Small intestine (tissue), 7 donors: ENCODE data around the gene THAP8. TPM values are rescaled to one million over a fixed set of nuclear protein-coding genes. Genes with fewer than 3 reads are reported as not detected.

ENCODE experiments used
- DNase-seq, 2 donors: peaks; one replicate each; pipeline versions ENCODE4 v3.0.0 to v3.0.0-alpha.2; 2013
- FAIRE-seq: peaks from 2 replicates; lab custom pipeline; 2012; peaks lifted over from hg19 to GRCh38; lab: Jason Lieb, UNC
- H3K27ac ChIP-seq, 3 donors: one replicate each; pipeline ENCODE4 v1.5.1; 2013; ENCODE audit warnings: low read length in 2 of 3, mild to moderate bottlenecking in 2 of 3, control low read depth in 1 of 3, inconsistent platforms in 1 of 3, low read depth in 1 of 3, moderate library complexity in 1 of 3
- H3K27me3 ChIP-seq, 3 donors: one replicate each; pipeline ENCODE4 v1.6.1; 2013; ENCODE audit warnings: low read length in 3 of 3, inconsistent platforms in 1 of 3; ENCODE audit not compliant: control insufficient read depth in 3 of 3, insufficient read depth in 3 of 3
- H3K36me3 ChIP-seq, 3 donors: one replicate each; pipeline ENCODE4 v1.6.1; 2013; ENCODE audit warnings: low read length in 3 of 3, inconsistent platforms in 1 of 3, low read depth in 1 of 3, mild to moderate bottlenecking in 1 of 3, moderate library complexity in 1 of 3; ENCODE audit not compliant: control insufficient read depth in 3 of 3, insufficient read depth in 2 of 3
- H3K4me1 ChIP-seq, 3 donors: one replicate each; pipeline ENCODE4 v1.6.1; 2013; ENCODE audit warnings: low read length in 2 of 3, inconsistent platforms in 1 of 3, low read depth in 1 of 3, mild to moderate bottlenecking in 1 of 3, moderate library complexity in 1 of 3; ENCODE audit not compliant: control insufficient read depth in 3 of 3, insufficient read depth in 2 of 3
- H3K4me3 ChIP-seq, 3 donors: one replicate each; pipeline ENCODE4 v1.5.1; 2013; ENCODE audit warnings: low read length in 3 of 3, control low read depth in 1 of 3, inconsistent platforms in 1 of 3, low read depth in 1 of 3, mild to moderate bottlenecking in 1 of 3, moderate library complexity in 1 of 3
- H3K9me3 ChIP-seq, 2 donors: one replicate each; pipeline ENCODE4 v1.6.1; 2013; ENCODE audit warnings: low read depth in 1 of 2, low read length in 1 of 2; ENCODE audit not compliant: control insufficient read depth in 2 of 2, insufficient read depth in 1 of 2
- WGBS, 3 donors: extraction: QIAGEN DNeasy Blood & Tissue Kit; methylation state at CpG; one replicate each; pipeline ENCODE4 v1.1.7; 2013; 5-methylcytosine and 5-hydroxymethylcytosine counted together
- polyA plus RNA-seq, 4 donors: library from polyadenylated mRNA; stranded (reverse) in 3 of 4; unstranded in 1 of 4; fragments of 200-250 nt in 3 of 4; fragments of 120-200 nt in 1 of 4; gene quantifications; one replicate each; pipeline versions ENCODE4 v1.2.1 to v1.2.3, GENCODE V29; 2013
- donor health status: healthy with polysubstance abuse.
- donor health status: control.
- donor health status: control.
- donor health status: Bipolar disorder and iron deficiency.
- donor health status: healthy.

THAP8 gene
- polyA plus RNA-seq, 4 donors: 5.3 to 8.9 (median 6.6) TPM

DNA sequence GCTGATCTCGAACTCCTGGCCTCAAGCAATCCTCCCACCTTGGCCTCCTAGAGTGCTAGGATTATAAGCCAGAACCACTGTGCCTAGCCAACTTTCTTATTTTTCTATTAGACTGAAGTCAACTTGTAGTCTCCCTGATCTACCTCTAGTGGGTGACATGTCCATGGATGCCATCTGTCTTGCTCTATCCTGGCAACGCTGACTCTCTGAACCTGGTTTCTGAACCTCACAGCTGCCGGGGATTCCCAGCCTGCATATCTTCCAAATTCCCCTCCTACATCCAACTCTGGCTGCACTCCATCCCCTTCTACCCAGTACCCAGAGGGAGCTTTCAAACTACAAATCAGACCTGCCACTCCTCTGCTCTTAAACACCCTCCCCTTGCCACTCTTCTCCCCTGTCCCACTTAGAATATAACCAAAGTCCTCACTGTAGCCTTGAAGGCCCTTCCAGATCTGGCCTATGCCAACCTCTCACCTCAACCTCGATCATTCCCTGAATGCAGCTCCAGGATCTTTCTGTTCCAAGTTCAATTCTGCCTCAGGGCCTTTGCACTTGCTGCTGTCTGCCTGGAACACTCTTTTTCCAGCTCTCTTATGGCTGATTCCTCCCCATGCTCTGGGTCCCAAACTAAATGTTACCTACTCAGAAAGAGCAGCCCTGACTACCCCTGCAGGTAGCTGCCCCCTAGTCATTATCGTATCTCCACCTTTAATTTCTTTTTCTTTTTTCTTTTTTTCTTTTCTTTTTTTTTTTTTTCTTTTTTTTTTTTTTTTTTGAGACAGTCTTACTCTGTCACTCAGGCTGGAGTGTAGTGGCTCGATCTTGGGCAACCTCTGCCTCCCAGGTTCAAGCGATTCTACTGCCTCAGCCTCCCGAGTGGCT lies 23.6 kb downstream of the THAP8 start:
- WGBS, 3 donors: 81 to 86% (median 85%) methylated on average over 8 of the region's 8 CpGs
- Histone ChIP-seq H3K36me3 (peaks cover 0 to 32% (median 0%) of the 10 kb centered on the region in 3 donors), H3K9me3 (no peaks in the 10 kb centered on the region), H3K27ac (no peak overlapping the region), H3K4me1 (peaks cover 0 to 5% (median 2%) of the 10 kb centered on the region in 3 donors), H3K27me3 (no peaks in the 10 kb centered on the region), H3K4me3 (no peak overlapping the region)
- FAIRE-seq (no peak), DNase-seq (no peak)

DNA sequence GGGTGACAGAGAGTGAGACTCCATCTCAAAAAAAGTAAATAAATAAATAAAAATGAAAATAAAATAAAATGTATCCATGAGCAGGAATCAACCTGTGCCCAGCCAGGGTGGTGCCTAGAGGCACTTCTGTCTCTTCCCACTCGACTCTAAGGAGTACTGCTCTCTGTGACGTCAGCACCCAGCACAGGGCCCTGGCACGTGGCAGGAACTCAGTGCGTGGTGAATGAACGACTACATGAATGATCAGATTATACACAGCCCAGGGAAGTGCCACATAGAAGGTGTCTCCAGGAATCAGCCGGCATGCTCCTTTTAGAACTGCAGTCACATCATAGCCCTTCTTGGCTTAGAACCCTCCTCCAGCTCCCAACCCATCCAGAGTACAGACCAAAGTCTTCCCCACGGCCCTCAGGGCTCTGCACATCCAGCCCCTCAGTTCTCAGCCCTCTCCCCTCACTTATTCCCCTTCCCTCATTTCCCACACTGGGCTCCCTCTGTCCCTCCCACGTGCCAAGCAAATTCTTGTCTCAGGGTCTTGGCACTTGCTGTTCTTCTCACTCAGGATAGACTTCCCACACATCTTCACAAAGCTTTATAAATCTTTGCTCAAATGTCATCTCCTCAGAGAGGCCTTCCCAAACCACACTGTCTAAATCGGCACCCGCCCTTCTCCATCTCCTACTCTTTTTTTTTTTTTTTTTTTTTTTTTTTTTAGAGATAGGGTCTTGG lies 25.6 kb downstream of the THAP8 start:
- FAIRE-seq (no peak), DNase-seq (no peak)
- WGBS, 3 donors: 82 to 93% (median 87%) methylated on average over 10 of the region's 10 CpGs
- Histone ChIP-seq H3K4me3 (no peak overlapping the region), H3K4me1 (peaks cover 0 to 5% (median 2%) of the 10 kb centered on the region in 3 donors), H3K36me3 (peaks cover 0 to 28% (median 0%) of the 10 kb centered on the region in 3 donors), H3K27me3 (no peaks in the 10 kb centered on the region), H3K9me3 (no peaks in the 10 kb centered on the region), H3K27ac (no peak overlapping the region)

- Histone ChIP-seq H3K9me3 (no peaks in the 10 kb centered on the region), H3K27ac (no peak overlapping the region), H3K36me3 (peaks cover 0 to 32% (median 0%) of the 10 kb centered on the region in 3 donors), H3K4me3 (no peak overlapping the region), H3K4me1 (peaks cover 0 to 2% (median 2%) of the 10 kb centered on the region in 3 donors), H3K27me3 (no peaks in the 10 kb centered on the region)
- DNase-seq: no peak
- no peak for FAIRE-seq
- 95 to 99% (median 98%) methylated on average over 6 of the region's 6 CpGs for WGBS, 3 donors
Measured at GRCh38 chr19:36027696-36028095, 26.4 kb downstream of the THAP8 start.

- Histone ChIP-seq H3K36me3 (peaks cover 0 to 41% (median 0%) of the 10 kb centered on the region in 3 donors), H3K9me3 (no peaks in the 10 kb centered on the region), H3K27ac (no peak overlapping the region), H3K27me3 (no peaks in the 10 kb centered on the region), H3K4me3 (no peak overlapping the region), H3K4me1 (no peaks in the 10 kb centered on the region)
- WGBS, 3 donors: 94 to 97% (median 95%) methylated on average over 45 to 49 of the region's 49 CpGs
- no peak for DNase-seq
- no peak for FAIRE-seq
Measured at GRCh38 chr19:36026091-36026876, 27.8 kb downstream of the THAP8 start.

GRCh38 chr19:36025541-36025940 lies 28.5 kb downstream of the THAP8 start:
- FAIRE-seq (no peak), DNase-seq (no peak)
- Histone ChIP-seq H3K4me1 (no peaks in the 10 kb centered on the region), H3K27ac (no peak overlapping the region), H3K9me3 (no peaks in the 10 kb centered on the region), H3K4me3 (no peak overlapping the region), H3K36me3 (peaks cover 0 to 47% (median 2%) of the 10 kb centered on the region in 3 donors), H3K27me3 (no peaks in the 10 kb centered on the region)
- 6 to 46% (median 46%) methylated on average over 1 of the region's 1 CpG for WGBS, 3 donors

GRCh38 chr19:36023432-36023831 lies 30.7 kb downstream of the THAP8 start:
- WGBS, 3 donors: 92 to 96% (median 94%) methylated on average over 5 of the region's 5 CpGs
- DNase-seq (no peak), FAIRE-seq (no peak)
- no peaks in the 10 kb centered on the region for H3K4me1 ChIP-seq
- H3K36me3 ChIP-seq: peaks cover 0 to 59% (median 2%) of the 10 kb centered on the region in 3 donors
- no peak overlapping the region for H3K4me3 ChIP-seq
- no peaks in the 10 kb centered on the region for H3K9me3 ChIP-seq
- H3K27ac ChIP-seq: no peak overlapping the region
- H3K27me3 ChIP-seq: no peaks in the 10 kb centered on the region

GRCh38 chr19:36019061-36019670 lies 34.9 kb downstream of the THAP8 start:
- Histone ChIP-seq H3K36me3 (peaks cover 2 to 56% (median 2%) of the 10 kb centered on the region in 3 donors), H3K27ac (no peak overlapping the region), H3K4me1 (no peaks in the 10 kb centered on the region), H3K9me3 (no peaks in the 10 kb centered on the region), H3K27me3 (no peaks in the 10 kb centered on the region), H3K4me3 (no peak overlapping the region)
- DNase-seq: no peak
- WGBS, 3 donors: 89 to 92% (median 91%) methylated on average over 22 of the region's 22 CpGs
- no peak for FAIRE-seq
